ENCODE measurements around the gene PRDM16. TPM values are rescaled to one million over a fixed set of nuclear protein-coding genes. Genes with fewer than 3 reads are reported as not detected.

The PRDM16 gene
- polyA plus RNA-seq, 3 donors, result not detected

- over 99% methylated on average over 12 of the region's 14 CpGs for WGBS (ENCODE audit: insufficient coverage)
- no peak overlapping the region for H3K9ac ChIP-seq (ENCODE audit: insufficient read depth, low read length, poor library complexity, severe bottlenecking)
- H3K27me3 ChIP-seq (ENCODE audit: control insufficient read depth in 2 of 2, insufficient read depth in 2 of 2, low read length in 2 of 2), result no peaks in the 10 kb centered on the region
- H3K4me2 ChIP-seq (replicated peaks; ENCODE audit: extremely low read depth, low read length, poor library complexity, severe bottlenecking), result no peak overlapping the region
- H3K27me3 Mint-ChIP-seq (ENCODE audit: low read depth in 3 of 3), result peaks cover 3 to 5% (median 4%) of the 10 kb centered on the region in 3 donors
- peaks cover 0 to 7% (median 3%) of the 10 kb centered on the region in 7 donors for H3K9me3 Mint-ChIP-seq
- H4K20me1 ChIP-seq (ENCODE audit: insufficient read depth, low read length), result no peaks in the 10 kb centered on the region
- no peak overlapping the region for H3K27ac Mint-ChIP-seq
- DNase-seq, result no peak
- no peak for TF ChIP-seq CTCF (IDR thresholded peaks at IDR 0.05)
- H3K36me3 ChIP-seq (replicated peaks in 1 of 2; ENCODE audit: control insufficient read depth in 1 of 2, insufficient read depth in 2 of 2, low read length in 2 of 2), result no peaks in the 10 kb centered on the region
- intact Hi-C loops (cut with micrococcal nuclease), result no loop called here
- H3K4me3 ChIP-seq (replicated peaks in 1 of 3; ENCODE audit: low read depth in 2 of 3, low read length in 3 of 3), result no peak overlapping the region
- no peaks in the 10 kb centered on the region for H3K9me3 ChIP-seq (replicated peaks in 1 of 2; ENCODE audit: control insufficient read depth in 1 of 2, insufficient read depth in 1 of 2, low read length in 2 of 2)
- H3K4me3 Mint-ChIP-seq, result no peak overlapping the region
- H3K4me1 ChIP-seq (ENCODE audit: control insufficient read depth in 1 of 2, insufficient read depth in 2 of 2, low read length in 2 of 2), result no peaks in the 10 kb centered on the region
- H3K79me2 ChIP-seq (ENCODE audit: insufficient read depth, low read length), result no peaks in the 10 kb centered on the region
- H3K36me3 Mint-ChIP-seq, result no peaks in the 10 kb centered on the region
- no peak overlapping the region for H2AFZ ChIP-seq (ENCODE audit: insufficient read depth, low read depth, low read length, poor library complexity, severe bottlenecking)
- H3K4me1 Mint-ChIP-seq, result no peaks in the 10 kb centered on the region
- no peak overlapping the region for H3K27ac ChIP-seq (ENCODE audit: low read depth in 1 of 2, low read length in 2 of 2)
These were observed 77.5 kb downstream of the PRDM16 start for GRCh38 chr1:3146458-3146857.

GRCh38 chr1:3146907-3147306, 77.9 kb downstream of the PRDM16 start:
- H3K27ac Mint-ChIP-seq, result no peak overlapping the region

More at GRCh38 chr1:3146907-3147306, 77.9 kb downstream of the PRDM16 start:
- no peak for DNase-seq
- Histone ChIP-seq H3K9ac (ENCODE audit: insufficient read depth, low read length, poor library complexity, severe bottlenecking) (no peak overlapping the region), H3K4me2 (replicated peaks; ENCODE audit: extremely low read depth, low read length, poor library complexity, severe bottlenecking) (no peak overlapping the region), H3K79me2 (ENCODE audit: insufficient read depth, low read length) (no peaks in the 10 kb centered on the region), H2AFZ (ENCODE audit: insufficient read depth, low read depth, low read length, poor library complexity, severe bottlenecking) (no peak overlapping the region), H3K27me3 (ENCODE audit: control insufficient read depth in 2 of 2, insufficient read depth in 2 of 2, low read length in 2 of 2) (no peaks in the 10 kb centered on the region), H4K20me1 (ENCODE audit: insufficient read depth, low read length) (no peaks in the 10 kb centered on the region), H3K9me3 (replicated peaks in 1 of 2; ENCODE audit: control insufficient read depth in 1 of 2, insufficient read depth in 1 of 2, low read length in 2 of 2) (no peaks in the 10 kb centered on the region), H3K36me3 (replicated peaks in 1 of 2; ENCODE audit: control insufficient read depth in 1 of 2, insufficient read depth in 2 of 2, low read length in 2 of 2) (no peaks in the 10 kb centered on the region), H3K4me3 (replicated peaks in 1 of 3; ENCODE audit: low read depth in 2 of 3, low read length in 3 of 3) (no peak overlapping the region), H3K27ac (ENCODE audit: low read depth in 1 of 2, low read length in 2 of 2) (no peak overlapping the region), H3K4me1 (ENCODE audit: control insufficient read depth in 1 of 2, insufficient read depth in 2 of 2, low read length in 2 of 2) (no peaks in the 10 kb centered on the region)
- Mint-ChIP-seq H3K36me3 (no peaks in the 10 kb centered on the region), H3K9me3 (peaks cover 0 to 7% (median 3%) of the 10 kb centered on the region in 7 donors), H3K4me1 (no peaks in the 10 kb centered on the region), H3K4me3 (no peak overlapping the region), H3K27me3 (ENCODE audit: low read depth in 3 of 3) (peaks cover 3 to 5% (median 4%) of the 10 kb centered on the region in 3 donors)
- intact Hi-C loops (cut with micrococcal nuclease), result no loop called here
- WGBS (ENCODE audit: insufficient coverage), result 97% methylated on average over 18 of the region's 19 CpGs
- TF ChIP-seq CTCF (IDR thresholded peaks at IDR 0.05), result no peak

Data from CD14-positive monocyte (primary cell).